Stimulated activated CD4-positive, alpha-beta T cell treated with anti-CD3 and anti-CD28 coated beads, Interleukin-1b, Interleukin-23, amount 100 ng/mL, for 1 hour (primary cell): ENCODE results near the gene IRS1.

Source experiments
- DNase-seq, 2 donors: peaks; one replicate each; pipeline ENCODE4 v3.0.0-alpha.2; 2020; ENCODE audit warnings: low read depth in 2 of 2

IRS1 gene

DNA sequence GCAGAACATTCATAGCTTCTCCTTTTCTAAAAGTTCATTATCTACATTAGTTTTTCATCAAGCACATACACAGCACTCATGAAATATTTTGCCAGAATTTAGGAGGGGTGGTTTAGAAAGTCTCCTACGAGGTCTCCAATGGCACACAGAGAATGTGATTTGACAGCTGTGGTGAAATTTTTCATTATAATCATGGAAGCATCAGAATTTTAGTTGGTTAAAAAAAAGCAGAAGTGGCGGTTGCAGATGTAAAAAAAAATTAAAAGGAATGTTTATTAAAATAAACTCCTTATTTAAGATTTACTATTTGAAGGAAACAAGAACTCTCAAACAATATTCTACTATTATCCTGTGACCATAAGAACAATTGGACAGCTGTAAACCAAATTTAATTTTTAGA, 25.4 kb upstream of the IRS1 start:
- DNase-seq: no peak

DNA sequence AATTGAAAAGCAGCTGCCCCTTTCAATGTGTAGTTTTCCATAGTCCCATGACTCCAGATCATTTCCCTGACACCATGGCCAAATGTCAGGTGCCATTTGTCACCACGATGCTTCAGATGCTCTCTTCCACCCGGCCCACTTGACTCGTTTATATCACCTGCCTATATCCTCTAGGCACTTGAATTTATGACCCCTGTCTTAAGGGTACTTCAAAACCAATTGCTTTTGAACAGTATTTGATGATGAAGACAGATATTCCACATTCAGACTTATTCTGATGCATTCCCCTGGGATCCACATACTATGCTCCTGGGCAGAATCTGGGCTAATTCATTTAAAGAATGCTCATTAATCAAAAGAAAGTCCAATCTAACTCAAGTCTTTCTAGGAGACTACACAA, 19.3 kb upstream of the IRS1 start:
- DNase-seq: no peak

DNA sequence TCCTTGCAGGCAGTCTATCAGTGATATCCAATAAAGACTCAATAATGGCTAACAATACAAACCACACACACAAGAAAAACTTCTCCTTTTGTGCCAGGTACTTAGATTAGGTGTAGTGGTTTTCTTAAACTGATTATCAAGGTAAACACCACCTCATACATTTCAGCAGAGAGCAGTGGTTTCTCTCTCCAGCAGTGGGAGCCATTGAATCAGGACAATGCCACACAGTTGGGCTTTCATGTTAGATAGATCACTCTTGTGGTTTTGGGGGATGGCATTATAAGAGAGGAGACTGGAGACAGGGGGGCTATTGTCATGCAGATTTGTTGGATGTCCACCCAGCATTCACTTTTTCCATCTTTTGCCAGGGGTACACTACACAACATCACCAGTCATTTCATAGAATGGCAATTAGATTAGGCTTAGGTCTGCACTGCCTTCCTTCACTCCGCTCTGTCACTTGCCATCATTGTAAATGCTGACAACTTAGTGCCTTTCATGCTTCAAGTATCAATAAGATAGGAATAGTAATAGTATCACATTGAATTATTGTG, 13.6 kb upstream of the IRS1 start:
- DNase-seq: no peak

DNA sequence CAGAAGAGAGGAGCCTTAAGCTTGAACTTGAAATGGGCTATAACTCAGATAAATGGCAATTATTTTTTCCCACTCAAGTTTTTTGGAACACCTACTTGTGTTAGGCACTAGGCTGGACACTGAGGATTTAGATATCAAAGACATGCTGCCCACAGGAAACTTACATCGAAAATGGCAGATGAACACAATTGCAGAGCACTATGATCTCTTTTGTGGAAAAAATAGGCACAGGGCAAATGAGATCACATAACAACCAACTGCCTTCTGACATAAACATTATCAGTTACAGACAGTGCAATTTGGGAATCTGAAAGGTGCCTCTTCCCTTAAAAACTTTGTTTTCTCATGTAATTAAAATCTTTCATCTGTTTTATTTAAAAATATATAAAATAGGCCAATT, 3.8 kb upstream of the IRS1 start:
- DNase-seq: no peak

DNA sequence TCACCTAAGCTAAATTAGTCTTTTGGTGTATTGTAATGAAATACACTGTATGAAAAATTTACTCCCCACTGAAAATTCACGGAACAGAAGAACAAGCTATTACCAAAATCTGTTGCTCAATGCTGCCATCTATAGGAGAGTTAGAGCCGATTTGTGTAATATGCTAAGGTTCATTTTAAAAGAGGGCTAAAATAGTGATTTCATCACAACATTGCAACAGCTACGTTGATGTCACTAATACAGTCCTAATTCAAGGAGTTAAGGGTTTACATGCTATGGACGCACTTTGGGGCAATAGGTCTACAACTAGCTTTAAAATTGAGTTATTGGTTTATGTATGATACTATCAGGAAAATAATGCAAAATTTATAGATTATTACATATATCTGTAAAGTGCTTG, 3.0 kb upstream of the IRS1 start:
- no peak for DNase-seq

DNA sequence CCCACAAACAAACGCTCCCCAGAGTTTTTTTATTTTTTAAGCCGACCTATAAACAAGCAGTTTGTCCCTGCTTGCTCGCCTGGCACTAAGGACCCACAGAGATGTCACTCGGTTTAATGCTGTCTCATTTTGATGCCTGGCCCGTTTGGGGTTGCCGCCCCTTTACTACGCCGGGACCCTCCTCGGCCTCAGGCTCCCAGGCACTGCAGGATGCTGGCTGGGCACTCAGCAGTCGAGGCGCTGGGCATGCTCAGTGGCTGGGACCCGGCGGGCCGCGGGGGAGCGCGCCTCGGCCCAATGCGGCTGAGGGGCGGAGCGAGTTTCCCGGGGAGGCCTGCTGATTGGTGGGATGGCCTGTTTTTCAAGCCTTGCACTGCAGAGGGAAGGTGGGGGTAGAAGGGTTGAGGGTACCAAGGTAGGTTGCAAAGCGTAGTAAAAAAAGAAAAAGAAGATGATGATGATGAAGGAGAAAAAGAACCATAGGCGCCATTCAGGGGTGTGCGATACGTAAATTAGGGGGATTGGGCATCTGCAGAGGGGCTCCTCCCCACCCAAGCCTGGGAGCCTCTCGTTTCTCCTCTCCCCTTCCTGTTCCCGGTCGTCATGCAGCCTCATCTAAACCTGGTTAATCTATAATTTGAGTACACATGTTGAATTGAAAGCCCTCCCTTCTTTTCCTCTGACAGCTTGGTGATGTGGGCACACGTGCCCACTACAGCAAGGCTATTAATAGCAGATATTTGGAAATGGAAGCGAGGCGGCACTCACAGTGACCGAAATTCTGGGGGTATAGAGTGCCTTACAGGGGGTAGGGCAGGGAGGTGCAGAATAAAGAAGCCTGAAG, 1.5 kb upstream of the IRS1 start:
- peak; percentile 33 to 65 for DNase-seq

DNA sequence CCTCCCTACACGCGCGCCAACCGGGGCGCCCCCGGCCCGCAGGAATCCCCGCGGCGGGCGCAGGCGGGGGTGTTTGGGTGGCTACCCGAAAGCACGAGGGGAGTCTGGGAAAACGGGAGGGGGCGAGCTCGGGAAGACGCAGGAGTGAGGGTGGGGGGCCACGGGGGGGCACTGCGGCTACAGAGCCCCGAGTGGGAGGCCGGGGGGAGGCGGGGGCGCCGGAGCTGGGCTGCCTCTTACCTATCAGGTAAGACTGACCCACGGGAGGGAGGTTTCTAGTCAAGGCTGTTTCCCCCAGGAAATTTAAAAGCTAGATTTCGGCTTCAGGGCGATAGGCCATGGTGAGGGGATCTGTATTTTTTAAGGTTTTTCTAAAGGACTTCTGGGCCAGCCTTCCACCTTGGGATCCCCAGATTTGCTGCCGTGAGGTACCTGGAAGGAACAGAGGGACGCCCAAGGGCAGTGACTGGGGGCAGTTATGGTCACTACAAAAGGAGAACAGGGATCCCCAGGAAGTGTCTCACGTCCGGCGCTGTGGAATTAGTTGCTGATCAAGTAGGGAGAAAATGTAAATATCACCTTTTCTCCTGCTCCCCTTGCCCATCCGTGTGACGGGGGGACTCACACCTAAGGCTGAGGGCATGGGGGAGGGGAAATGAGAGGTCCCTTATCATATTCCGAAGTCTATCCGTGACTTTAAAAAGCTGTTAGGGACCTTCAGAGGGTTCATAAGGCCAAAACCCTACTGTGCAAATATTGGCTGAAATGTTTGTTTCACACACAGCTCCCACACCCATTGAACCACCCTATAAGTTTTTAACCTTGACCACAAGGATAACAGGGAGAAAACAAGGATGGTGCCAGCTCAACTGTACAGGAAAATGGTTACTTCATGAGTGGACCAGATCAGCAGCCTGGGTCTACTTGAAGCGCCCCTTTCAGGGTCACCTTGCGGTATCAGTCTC, 638 bp upstream of the IRS1 start:
- no peak for DNase-seq

DNA sequence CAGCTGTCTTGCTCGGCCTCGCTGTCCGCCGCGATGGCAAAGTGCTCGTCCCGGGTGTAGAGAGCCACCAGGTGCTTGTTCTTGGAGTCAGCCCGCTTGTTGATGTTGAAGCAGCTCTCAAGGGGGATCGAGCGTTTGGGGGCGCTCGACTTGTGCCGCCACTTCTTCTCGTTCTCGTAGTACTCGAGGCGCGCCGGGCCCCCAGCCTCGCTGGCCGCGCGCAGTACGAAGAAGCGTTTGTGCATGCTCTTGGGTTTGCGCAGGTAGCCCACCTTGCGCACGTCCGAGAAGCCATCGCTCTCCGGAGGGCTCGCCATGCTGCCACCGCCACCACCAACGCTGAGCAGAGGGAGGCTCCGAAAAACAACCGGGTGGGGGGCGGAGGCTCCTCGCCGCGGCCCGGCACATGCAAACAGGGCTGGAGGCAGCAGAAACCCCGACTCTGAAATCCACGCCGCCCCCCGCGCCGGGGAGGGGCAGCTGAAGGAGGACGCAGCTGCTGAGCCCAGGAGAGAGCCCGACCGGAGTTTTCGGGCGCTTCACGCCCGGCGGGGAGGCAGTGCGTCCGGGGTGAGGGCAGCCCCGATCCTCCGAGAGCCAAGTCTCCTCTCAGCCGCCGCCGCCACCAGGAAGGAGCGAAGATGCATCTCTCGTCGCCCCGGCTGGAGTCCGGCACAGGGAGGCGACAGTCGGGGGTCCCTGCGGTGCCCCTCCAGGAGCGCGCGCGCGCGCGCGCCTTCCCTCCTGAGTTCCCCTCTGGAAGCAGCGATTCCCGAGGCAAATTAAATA, 1.0 kb downstream of the IRS1 start:
- DNase-seq: no peak

DNA sequence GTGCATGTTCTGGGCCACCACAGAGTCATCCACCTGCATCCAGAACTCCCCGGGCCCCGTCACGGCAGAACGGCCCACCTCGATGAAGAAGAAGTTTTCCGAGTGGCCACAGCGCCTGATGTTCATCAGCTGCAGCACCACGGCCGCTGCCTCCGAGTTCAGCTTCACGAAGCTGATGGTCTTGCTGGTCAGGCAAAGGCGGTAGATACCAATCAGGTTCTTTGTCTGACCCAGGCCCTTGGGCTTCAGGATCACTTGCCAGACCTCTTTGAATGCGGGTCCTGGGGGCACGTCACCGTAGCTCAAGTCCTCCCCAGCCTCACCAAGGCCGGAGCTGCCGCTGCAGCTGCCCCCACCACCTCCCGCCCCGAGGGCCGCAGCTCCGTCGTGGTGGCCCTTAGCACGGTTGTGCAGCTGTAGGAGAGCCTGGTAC, 1.6 kb downstream of the IRS1 start:
- no peak for DNase-seq

DNA sequence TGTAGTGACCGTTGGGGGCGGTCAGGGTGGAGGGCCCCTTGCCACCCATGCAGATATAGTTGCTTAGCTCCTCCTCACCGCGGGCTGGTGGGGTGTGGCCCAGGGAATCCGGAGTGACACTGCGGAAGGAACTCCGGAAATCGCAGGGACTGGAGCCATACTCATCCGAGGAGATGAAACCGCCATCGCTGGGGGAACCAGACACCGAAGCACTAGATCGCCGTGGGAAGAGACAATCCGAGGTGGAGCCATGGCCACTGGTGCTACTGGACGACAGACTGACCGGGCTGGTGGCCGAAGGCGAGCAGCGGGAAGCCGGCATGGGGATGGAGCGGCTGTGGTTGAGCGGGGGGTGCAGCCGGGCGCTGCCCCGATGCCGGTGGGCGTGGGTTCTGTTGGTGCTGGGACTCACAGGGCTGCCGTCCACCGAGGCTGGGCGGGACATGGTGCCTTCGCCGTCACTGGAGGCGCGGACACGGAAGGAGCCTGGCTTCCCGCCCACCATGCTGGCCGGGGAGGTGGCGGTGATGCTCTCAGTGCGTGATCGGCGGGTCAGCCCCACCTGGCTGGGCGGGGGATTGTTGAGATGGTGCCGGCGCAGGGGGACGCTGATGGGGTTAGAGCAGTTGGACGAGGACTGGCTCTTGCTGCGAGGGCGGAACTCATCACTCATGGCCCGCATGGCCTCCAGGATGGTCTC, 2.2 kb downstream of the IRS1 start:
- DNase-seq: no peak

DNA sequence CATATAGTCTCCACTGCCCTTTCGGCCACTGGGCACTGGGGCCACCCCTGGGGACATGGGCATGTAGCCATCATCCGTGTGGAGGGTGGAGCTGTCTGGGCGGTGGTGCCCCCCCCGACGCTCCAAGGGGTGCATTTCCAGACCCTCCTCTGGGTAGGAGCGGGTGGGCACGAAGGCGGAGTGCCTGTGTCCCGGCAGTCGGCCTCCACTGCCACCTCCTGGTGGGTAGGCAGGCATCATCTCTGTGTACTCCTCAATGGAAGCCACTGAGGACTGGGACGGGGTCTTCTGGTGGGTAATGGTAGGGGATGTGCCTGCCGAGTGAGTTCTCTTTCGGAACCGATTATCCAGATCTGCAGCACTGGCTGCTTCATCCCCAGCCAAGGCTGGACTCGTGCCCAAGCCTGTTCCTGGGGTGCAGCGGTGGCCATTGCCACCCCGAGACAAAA, 2.8 kb downstream of the IRS1 start:
- DNase-seq: no peak

DNA sequence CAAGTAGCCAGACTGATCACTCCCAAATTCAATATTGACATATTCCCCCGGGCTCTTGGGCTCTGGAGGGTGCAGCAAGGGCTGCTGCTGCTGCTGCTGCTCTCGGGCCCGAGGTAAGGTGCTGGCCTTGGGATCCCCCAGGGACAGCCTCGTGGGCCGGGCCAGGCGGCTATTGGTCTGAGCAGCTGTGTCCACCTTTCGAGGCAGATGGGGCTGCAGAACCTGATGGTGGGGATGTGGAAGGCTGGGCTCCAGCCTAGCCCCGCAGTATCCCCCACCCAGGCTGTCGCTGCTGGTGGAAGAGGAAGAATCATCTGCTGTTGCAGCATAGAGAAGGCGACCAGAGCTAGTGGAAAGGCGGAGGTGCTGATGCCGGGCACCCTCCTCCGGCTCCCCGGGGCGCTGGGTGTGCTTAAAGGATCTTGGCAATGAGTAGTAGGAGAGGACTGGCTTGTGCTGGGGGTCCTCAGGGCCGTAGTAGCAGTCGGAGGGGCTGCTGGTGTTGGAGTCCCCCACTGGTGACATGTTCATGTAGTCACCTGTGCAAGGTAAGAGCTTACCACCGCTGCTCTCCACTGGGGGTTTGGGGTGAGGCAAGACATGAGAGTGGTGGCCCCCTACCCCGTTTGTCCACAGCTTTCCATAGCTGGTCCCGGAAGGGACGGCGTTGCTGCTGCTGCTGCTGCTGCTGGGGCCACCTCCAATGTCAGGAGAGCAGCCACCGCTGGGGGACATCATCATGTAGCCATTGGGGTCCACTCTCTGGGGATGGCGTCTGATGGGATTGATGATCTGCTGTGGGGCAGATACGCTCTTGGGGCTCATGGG, 3.4 kb downstream of the IRS1 start:
- no peak for DNase-seq

DNA sequence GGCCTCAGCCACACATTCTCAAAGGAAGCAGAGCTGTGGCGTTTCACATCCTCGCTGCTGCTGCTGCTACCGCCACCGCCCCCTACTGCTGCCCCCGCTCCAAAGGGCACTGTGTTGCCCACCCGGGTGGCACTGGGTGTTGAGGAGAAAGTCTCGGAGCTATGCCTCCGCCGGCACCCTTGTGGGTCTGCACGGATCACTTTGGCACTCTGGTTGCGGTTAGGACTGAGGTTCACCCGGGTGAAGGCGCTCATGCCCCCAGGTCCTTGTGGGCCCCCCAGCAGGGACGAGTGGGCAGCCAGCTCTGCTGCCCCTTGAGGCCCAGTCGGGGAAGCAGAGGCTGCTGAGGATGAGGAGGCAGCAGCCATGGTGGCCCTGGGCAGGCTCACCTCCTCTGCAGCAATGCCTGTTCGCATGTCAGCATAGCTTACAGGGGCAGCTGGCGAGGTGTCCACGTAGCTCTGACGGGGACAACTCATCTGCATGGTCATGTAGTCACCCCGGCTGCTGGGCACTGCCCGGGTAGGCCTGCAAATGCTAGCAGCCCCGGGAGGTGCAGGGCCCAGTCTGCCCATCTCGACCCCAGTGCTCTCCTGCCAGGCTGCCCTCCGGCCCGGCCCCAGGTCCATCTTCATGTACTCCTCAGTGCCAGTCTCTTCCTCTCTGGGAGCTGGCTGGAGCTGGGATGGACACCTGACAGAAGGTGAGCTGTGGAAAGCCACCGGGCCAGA, 4.2 kb downstream of the IRS1 start:
- DNase-seq: no peak

DNA sequence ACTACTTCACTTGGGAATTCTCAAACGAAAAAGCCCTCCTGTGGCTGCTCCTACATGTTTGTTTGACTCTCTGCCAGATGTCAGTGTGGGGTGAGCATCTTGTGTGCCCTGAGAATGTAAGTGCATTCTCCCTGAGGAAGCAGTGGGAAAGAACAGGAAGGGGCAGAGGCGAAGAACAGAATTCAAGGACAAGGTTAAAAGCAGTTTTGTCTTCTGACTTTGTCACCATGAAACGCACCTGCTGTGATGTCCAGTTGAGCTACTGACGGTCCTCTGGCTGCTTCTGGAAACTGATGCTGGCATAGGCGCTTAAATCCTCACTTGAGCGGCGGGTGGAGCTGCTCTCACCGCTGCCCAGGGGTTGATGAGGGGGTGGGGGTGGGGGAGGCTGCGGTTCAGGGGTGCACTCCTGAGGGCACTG, 4.9 kb downstream of the IRS1 start:
- no peak for DNase-seq

DNA sequence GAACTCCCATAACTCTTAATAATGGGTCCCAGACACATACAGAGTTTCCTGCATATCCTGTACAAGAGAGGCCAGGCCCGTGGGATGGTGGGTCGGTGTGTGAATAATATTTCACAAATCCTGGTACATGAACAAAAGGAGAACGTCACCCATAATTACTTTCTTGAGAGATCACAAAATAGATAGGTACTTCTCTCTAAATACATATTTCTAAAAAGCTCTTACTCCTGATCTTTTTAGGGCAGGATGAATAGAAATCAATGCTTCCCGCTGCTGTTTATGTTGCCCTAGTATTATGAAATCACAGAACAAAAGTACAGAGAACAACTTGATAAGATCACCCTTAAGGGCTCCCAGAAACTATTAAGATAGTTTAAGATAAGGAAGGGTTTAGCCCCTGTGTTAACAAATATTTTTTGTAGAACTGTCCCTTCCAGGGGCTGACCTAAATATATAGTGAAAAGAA, 5.4 kb downstream of the IRS1 start:
- DNase-seq: no peak

DNA sequence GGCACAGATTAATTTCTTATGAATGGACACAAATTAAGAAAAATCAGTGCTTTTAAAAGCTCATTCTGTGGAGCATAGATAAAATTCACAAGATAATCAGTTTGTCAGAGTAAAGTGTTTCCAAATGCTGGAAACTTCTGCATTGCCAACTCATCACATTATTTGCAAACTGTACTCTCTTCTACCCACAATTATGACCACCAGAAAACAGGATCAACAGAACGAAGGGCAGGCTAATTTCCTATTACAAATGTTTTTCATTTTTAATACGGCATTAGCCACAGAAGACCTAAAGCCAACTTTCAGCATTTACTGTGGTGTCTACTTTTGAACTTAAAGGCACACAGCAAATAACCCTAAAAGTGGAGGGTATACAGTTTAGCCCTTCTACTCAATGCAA, 6.0 kb downstream of the IRS1 start:
- no peak for DNase-seq

DNA sequence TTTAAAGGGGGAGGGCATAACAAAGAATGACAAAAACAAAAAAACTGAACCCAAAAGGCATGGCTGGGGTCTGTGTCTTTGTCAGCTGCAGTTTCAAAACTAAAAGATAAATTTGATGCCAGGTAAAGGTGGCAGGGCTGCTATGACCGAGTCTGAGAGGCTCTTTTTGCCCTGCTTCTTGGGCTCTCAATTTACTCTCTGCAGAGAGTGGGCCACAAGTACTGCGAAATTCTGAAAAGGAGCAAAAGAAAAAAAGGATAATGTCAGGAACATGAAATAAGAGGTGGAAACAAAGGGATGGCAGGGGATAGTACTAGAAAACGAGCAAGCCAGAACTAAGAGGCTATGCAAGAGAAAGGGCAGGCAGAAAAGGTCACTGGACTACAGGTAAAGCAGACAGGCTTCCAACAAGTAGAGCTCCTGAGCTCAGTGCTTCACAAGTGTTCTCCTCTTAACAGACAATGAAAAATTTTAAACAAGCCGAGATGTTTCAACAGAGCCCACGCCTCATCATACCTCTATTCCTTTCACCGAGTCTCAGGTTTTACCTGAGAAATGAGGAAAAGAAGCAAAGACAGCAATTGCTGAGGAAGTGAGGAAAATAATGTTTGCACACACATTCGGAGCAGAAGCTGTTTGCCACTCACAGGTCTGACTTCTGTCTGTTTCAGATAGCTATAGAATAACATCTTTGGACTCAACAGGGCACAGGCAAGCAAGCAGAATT, 7.3 kb downstream of the IRS1 start:
- no peak for DNase-seq

DNA sequence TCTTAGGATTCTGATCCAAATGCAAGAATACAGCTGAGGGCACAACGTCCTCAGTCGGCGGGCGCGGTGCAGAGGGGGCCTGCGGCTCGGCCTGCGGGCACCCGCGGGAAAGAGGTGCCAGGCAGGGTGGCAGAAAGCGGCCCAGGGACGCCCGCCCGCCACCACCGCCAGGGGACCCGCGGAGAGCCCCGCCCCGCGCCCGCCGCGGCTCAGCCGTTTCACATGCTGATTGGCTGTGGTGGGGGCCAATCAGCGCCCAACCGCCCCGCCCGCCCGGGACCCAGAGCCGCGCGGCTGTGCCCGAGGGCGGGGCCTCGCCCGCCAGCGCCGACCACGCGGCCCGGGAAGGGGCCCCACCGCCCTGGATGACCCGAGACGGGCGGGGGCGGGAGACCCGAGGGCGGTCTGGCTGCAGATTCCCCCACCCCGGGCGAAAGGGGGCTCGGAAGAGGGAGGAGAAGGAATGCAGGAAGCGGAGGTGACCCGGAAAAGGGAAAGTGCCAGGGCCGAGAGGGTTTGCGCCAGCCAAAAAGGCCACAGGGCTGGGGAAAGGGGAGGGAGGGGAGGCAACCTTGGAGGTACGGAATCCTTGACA, 8.0 kb downstream of the IRS1 start:
- DNase-seq: peak; percentile 83 to 84
